HG02642 (cell line): ENCODE measurements around the gene ACOX3.

Experiments
- ATAC-seq: cut with Tn5 transposase; IDR thresholded peaks from one replicate; pipeline ENCODE4 v1.9.1; 2021; ENCODE audit warnings: mild to moderate bottlenecking; ENCODE audit not compliant: unreplicated experiment, poor library complexity

Gene ACOX3

GRCh38 chr4:8329859-8330761, 110.4 kb downstream of the ACOX3 start:
- ATAC-seq = no peak

GRCh38 chr4:8329560-8329858, 111.0 kb downstream of the ACOX3 start:
- no peak for ATAC-seq

- ATAC-seq = no peak
Observed at GRCh38 chr4:8328866-8329559, 111.5 kb downstream of the ACOX3 start.

- ATAC-seq = no peak
Observed at GRCh38 chr4:8328456-8328855, 112.1 kb downstream of the ACOX3 start.

- no peak for ATAC-seq
Observed at GRCh38 chr4:8326206-8326605, 114.3 kb downstream of the ACOX3 start.

GRCh38 chr4:8325291-8325973, 115.1 kb downstream of the ACOX3 start:
- no peak for ATAC-seq

- no peak for ATAC-seq
Observed at GRCh38 chr4:8324640-8325239, 115.8 kb downstream of the ACOX3 start.

GRCh38 chr4:8323947-8324555, 116.5 kb downstream of the ACOX3 start:
- ATAC-seq = no peak

- ATAC-seq = no peak
Observed at GRCh38 chr4:8322794-8323704, 117.5 kb downstream of the ACOX3 start.

GRCh38 chr4:8321771-8322170, 118.8 kb downstream of the ACOX3 start:
- no peak for ATAC-seq

- ATAC-seq = no peak
Observed at GRCh38 chr4:8321220-8321619, 119.3 kb downstream of the ACOX3 start.

GRCh38 chr4:8320386-8320750, 120.2 kb downstream of the ACOX3 start:
- ATAC-seq = no peak

GRCh38 chr4:8319731-8320385, 120.7 kb downstream of the ACOX3 start:
- no peak for ATAC-seq

GRCh38 chr4:8319061-8319460, 121.5 kb downstream of the ACOX3 start:
- no peak for ATAC-seq

GRCh38 chr4:8318509-8318908, 122.0 kb downstream of the ACOX3 start:
- no peak for ATAC-seq

- no peak for ATAC-seq
Observed at GRCh38 chr4:8317474-8317873, 123.0 kb downstream of the ACOX3 start.

- ATAC-seq = no peak
Observed at GRCh38 chr4:8316911-8317351, 123.6 kb downstream of the ACOX3 start.
